GM12873 (cell line): ENCODE results near the gene GPR39.

Experiments used
- TF ChIP-seq, protein P1 (sequence below): IDR thresholded peaks from 2 replicates; pipeline ENCODE4 v1.5.1; 2012; ENCODE audit warnings: low read depth, mild to moderate bottlenecking, moderate library complexity, low read length, control low read depth; ENCODE audit not compliant: insufficient read depth; ENCODE audit errors: missing control alignments

Gene GPR39

DNA sequence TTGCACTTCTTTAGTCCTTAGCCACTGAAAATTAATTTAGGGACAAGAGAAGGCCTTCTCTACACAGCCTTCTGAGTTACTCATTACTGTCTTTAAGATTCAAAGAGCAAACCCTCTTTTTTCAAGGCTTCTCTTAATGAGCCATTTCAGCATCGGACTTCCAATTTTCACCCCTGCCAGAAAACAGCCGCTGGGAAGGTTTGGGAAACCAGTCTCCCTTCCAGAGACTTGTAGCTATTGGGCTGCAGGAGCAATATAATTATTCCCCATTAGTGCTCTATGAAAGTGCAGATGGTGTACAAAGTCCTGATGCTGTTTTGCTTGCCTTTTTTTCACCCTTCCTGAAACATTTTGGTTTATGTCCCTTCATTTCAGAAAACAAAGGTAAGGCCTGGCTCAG lies 79.3 kb downstream of the GPR39 start:
- TF ChIP-seq, protein P1, sequence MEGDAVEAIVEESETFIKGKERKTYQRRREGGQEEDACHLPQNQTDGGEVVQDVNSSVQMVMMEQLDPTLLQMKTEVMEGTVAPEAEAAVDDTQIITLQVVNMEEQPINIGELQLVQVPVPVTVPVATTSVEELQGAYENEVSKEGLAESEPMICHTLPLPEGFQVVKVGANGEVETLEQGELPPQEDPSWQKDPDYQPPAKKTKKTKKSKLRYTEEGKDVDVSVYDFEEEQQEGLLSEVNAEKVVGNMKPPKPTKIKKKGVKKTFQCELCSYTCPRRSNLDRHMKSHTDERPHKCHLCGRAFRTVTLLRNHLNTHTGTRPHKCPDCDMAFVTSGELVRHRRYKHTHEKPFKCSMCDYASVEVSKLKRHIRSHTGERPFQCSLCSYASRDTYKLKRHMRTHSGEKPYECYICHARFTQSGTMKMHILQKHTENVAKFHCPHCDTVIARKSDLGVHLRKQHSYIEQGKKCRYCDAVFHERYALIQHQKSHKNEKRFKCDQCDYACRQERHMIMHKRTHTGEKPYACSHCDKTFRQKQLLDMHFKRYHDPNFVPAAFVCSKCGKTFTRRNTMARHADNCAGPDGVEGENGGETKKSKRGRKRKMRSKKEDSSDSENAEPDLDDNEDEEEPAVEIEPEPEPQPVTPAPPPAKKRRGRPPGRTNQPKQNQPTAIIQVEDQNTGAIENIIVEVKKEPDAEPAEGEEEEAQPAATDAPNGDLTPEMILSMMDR, result no peak

DNA sequence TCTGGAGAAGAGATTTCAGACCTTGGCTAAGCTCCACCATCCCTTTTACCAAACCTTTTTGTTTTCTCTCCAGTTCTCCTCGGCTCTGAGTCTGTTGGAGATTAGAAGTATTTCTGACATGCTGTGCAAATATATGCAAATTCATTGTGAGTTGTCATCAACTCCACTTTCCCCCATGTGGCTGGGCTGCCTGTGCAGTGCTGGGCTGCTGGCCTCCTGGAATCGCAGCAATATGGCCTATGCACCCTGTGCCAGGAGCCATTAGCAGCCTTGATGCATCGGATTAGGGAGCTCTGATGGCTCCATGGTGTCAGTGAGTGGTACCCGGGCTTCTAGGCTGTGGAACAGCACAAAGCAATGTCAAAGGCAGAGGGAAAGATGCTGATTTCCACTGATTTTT lies 80.0 kb downstream of the GPR39 start:
- TF ChIP-seq, protein P1, result no peak

DNA sequence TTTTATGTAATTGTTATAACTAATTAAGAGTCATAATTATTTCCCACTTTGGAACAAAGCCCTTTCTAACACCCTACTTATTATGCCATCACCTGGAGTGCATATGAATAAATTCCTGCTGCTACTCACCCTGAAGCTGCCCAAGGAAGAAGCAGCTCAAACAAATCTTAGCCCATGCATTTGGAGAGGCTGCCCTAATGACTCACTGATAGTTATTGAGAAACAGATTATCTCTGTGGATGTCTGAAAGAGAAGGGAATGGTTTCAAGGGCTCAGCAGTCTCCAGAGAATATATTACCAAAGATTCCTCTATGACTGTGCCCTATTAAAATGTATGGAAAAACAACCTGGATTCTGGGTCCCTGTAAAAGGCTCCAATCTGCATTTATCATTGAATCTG lies 81.0 kb downstream of the GPR39 start:
- TF ChIP-seq, protein P1, result no peak

DNA sequence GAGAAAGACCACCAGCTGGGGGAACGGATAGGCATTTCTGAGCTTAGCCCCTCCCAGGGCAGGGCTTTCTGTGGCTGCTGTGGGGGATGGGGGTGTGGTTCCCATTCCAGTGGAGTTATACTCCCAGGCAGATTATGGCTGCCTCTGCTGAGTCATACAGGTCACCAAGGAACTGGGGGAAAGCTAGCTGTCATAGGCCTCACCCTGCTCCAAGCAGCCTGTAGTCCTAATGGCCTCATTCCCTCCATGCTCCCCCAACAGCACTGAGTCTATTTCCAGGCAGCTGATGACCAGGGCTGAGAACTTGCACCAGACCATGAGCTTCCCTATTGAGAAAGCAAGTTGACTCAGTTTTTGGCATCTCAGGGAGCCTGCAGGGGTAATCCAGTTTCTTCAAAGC lies 87.1 kb downstream of the GPR39 start:
- TF ChIP-seq, protein P1, result no peak

DNA sequence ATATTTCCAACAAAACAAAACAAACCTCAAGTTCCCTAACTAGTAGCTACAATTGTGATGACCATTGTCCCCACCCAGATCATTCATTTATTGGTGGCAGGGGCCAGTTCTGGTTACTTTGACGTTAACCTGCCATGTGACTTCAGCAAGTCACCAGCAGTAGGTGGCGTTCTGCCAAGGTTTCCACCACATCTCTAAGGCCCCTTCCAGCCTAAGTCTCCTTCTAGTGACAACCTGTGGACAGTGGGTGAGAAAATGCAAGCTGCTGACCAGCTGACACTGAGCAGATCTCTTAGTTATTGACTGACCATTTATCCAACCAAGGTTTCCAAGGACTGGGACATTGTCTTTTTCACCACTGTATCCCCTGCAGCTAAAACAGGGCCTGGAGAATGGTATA lies 98.4 kb downstream of the GPR39 start:
- TF ChIP-seq, protein P1, result no peak

DNA sequence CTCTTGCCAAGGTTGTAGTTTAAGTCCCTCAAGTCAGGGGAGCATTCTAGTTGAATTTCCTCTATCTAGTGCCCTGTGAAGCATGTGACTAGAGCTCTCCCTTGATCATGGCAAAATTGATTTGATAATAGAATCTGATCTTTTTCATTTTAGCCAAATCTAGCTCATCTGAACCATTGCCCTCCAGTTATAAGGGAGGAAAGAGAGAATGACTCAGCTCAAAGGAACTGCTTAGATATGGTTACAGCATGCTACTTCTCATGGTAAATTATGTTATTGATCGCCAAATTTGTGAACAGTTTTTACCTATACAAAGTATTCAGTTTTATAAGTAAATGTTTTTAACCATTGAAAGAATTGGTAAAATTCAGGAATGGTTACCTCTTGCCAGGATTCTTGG lies 100.8 kb downstream of the GPR39 start:
- TF ChIP-seq, protein P1, result no peak

DNA sequence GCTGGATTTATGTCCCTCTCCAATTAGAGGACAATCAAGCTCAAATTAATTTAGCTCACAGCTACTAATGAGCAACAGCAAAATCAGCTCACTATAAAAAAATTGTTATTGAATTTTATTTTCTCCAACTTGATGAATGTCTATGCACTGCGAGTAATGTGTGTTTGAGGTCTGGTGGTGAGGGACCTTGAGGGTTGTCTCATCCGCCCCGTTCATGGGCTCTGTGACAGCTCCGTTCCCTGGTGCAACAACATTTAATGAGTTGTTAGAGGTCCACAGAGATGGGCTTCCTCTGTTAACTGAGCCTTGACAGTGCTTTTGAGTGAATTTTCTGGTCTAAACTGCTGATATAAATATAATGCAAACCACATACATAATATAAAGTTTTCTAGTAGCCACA lies 101.7 kb downstream of the GPR39 start:
- TF ChIP-seq, protein P1, result no peak

DNA sequence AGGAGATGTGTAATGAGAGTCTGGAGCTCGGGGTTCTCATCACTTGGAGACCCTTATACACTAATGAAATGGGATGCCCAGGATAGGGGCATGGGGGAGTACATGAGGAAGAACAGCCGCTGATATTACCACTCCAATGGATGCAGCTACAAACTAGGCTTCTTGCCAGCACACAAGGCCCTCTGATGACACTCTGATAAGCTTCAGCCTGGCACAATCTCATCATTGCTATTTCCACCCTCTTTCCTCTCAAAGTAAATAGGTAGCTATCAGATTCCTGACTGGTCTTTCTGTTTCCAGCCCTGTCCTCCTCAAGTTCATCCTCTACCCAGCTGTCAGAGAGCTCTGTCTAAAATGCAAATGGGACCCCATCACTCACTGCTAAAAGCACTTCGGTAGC lies 103.0 kb downstream of the GPR39 start:
- TF ChIP-seq, protein P1, result no peak
